ENCODE measurements around the gene SLIT3.

DNA sequence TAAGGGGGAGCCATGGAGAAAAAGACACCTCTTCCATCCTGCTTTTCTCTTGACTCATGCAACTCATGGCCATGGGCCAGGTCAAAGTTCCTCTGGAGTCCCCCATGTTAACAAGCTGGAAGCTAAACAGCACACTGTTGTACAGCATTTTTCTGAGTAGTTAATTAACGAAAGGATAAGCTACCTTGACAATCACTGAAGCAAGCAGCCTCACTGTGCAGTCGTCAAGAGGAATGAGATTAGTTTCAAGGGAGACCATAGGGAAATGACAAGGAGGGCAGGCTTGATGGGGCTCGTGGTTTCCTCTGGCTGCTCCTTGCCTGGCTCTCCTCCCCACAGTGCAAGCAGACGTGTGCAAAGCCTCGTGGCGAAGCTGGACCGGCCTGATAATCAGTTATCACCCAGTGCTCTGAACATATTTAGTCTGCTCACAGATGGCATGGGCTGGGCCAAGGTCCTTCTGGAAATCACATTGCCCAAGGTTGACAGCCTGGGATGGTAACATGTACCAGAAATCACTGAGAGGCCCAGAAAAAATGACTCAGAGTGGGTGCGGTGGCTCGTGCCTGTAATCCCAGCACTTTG, 209.5 kb downstream of the SLIT3 start:
- TF ChIP-seq FOXA1 (IDR thresholded peaks at IDR 0.05) (no peak), ZNF384 (IDR thresholded peaks at IDR 0.05) (no peak), SP1 (IDR thresholded peaks at IDR 0.05) (no peak), ELF4 (IDR thresholded peaks at IDR 0.05) (no peak), NFRKB (IDR thresholded peaks at IDR 0.05) (no peak), HDGF (IDR thresholded peaks at IDR 0.05; ENCODE audit: borderline replicate concordance) (no peak), SUZ12 (IDR thresholded peaks at IDR 0.05) (no peak), TARDBP (IDR thresholded peaks at IDR 0.05) (no peak), FOXK2 (IDR thresholded peaks at IDR 0.05) (no peak), BHLHE40 (IDR thresholded peaks at IDR 0.05; ENCODE audit: borderline replicate concordance) (no peak), FOXM1 (IDR thresholded peaks at IDR 0.05; ENCODE audit: borderline replicate concordance) (no peak), LEF1 (IDR thresholded peaks at IDR 0.05; ENCODE audit: borderline replicate concordance) (no peak)
- TF ChIP-seq, protein P1, sequence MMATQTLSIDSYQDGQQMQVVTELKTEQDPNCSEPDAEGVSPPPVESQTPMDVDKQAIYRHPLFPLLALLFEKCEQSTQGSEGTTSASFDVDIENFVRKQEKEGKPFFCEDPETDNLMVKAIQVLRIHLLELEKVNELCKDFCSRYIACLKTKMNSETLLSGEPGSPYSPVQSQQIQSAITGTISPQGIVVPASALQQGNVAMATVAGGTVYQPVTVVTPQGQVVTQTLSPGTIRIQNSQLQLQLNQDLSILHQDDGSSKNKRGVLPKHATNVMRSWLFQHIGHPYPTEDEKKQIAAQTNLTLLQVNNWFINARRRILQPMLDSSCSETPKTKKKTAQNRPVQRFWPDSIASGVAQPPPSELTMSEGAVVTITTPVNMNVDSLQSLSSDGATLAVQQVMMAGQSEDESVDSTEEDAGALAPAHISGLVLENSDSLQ (IDR thresholded peaks at IDR 0.05): no peak
